ENCODE results near the gene DGKB.
A peak's percentile ranks its signal among the peaks of the same experiment; 100 is the strongest.

The DGKB gene

GRCh38 chr7:14714161-14714728 is 188.3 kb downstream of the DGKB start:
- Histone ChIP-seq H3K9me3 (ENCODE audit: control insufficient read depth, low read length) (no peaks in the 10 kb centered on the region), H3K79me1 (replicated peaks; ENCODE audit: low read length, poor library complexity, severe bottlenecking) (no peaks in the 10 kb centered on the region), H3K27ac (ENCODE audit: low read length, poor library complexity, severe bottlenecking) (no peak overlapping the region), H3K4me3 (ENCODE audit: insufficient read depth in 1 of 2, low read depth in 1 of 2, low read length in 2 of 2) (no peak overlapping the region), H4K8ac (ENCODE audit: low read length) (no peak overlapping the region), H3K23ac (ENCODE audit: low read length in 2 of 2) (no peak overlapping the region), H3K4me2 (ENCODE audit: low read length, poor library complexity, severe bottlenecking) (no peak overlapping the region), H2AK5ac (ENCODE audit: low read length, severe bottlenecking) (no peak overlapping the region), H2AFZ (ENCODE audit: low read depth, low read length) (no peak overlapping the region), H3K14ac (ENCODE audit: low read length in 2 of 2) (no peak overlapping the region), H2BK12ac (ENCODE audit: low read length in 2 of 2) (no peak overlapping the region), H3K9ac (ENCODE audit: low read length) (no peak overlapping the region), H3K4ac (ENCODE audit: low read depth in 1 of 2, low read length in 2 of 2) (no peak overlapping the region), H4K91ac (ENCODE audit: low read length) (no peak overlapping the region), H2BK5ac (ENCODE audit: low read depth, low read length, poor library complexity, severe bottlenecking) (no peak overlapping the region), H2BK15ac (ENCODE audit: low read depth, poor library complexity, severe bottlenecking) (no peak overlapping the region), H3K27me3 (ENCODE audit: control insufficient read depth in 1 of 2, insufficient read depth in 1 of 2, low read length in 2 of 2) (no peaks in the 10 kb centered on the region), H3K36me3 (ENCODE audit: control insufficient read depth in 1 of 2, insufficient read depth in 2 of 2, low read depth in 1 of 2, low read length in 2 of 2) (no peaks in the 10 kb centered on the region), H3K4me1 (ENCODE audit: control insufficient read depth, insufficient read depth, low read depth, low read length) (peaks cover 2% of the 10 kb centered on the region), H3K18ac (ENCODE audit: low read depth in 1 of 2, low read length in 2 of 2) (no peak overlapping the region), H2BK120ac (ENCODE audit: low read depth, low read length) (no peak overlapping the region)
- 97% methylated on average over 3 of the region's 3 CpGs for WGBS
- no peak for DNase-seq

GRCh38 chr7:14698239-14698638 is 204.3 kb downstream of the DGKB start:
- H2BK5ac ChIP-seq (ENCODE audit: low read depth, low read length, poor library complexity, severe bottlenecking): no peak overlapping the region
- no peak overlapping the region for H4K91ac ChIP-seq (ENCODE audit: low read length)
- H3K9ac ChIP-seq (ENCODE audit: low read length): no peak overlapping the region
- no peaks in the 10 kb centered on the region for H3K36me3 ChIP-seq (ENCODE audit: control insufficient read depth in 1 of 2, insufficient read depth in 2 of 2, low read depth in 1 of 2, low read length in 2 of 2)
- no peak overlapping the region for H2BK12ac ChIP-seq (ENCODE audit: low read length in 2 of 2)
- H3K9me3 ChIP-seq (ENCODE audit: control insufficient read depth, low read length): no peaks in the 10 kb centered on the region
- no peak overlapping the region for H3K14ac ChIP-seq (ENCODE audit: low read length in 2 of 2)
- H3K4me2 ChIP-seq (ENCODE audit: low read length, poor library complexity, severe bottlenecking): no peak overlapping the region
- H3K23ac ChIP-seq (ENCODE audit: low read length in 2 of 2): no peak overlapping the region
- H3K4ac ChIP-seq (ENCODE audit: low read depth in 1 of 2, low read length in 2 of 2): no peak overlapping the region
- no peaks in the 10 kb centered on the region for H3K79me1 ChIP-seq (replicated peaks; ENCODE audit: low read length, poor library complexity, severe bottlenecking)
- H2BK15ac ChIP-seq (ENCODE audit: low read depth, poor library complexity, severe bottlenecking): no peak overlapping the region
- no peak overlapping the region for H2BK120ac ChIP-seq (ENCODE audit: low read depth, low read length)
- H3K4me3 ChIP-seq (ENCODE audit: insufficient read depth in 1 of 2, low read depth in 1 of 2, low read length in 2 of 2): no peak overlapping the region
- no peak overlapping the region for H3K27ac ChIP-seq (ENCODE audit: low read length, poor library complexity, severe bottlenecking)
- H3K27me3 ChIP-seq (ENCODE audit: control insufficient read depth in 1 of 2, insufficient read depth in 1 of 2, low read length in 2 of 2): no peaks in the 10 kb centered on the region
- no peak overlapping the region for H4K8ac ChIP-seq (ENCODE audit: low read length)
- H2AFZ ChIP-seq (ENCODE audit: low read depth, low read length): no peak overlapping the region
- peak; percentile 6 for DNase-seq
- no peak overlapping the region for H3K18ac ChIP-seq (ENCODE audit: low read depth in 1 of 2, low read length in 2 of 2)
- H2AK5ac ChIP-seq (ENCODE audit: low read length, severe bottlenecking): no peak overlapping the region
- no peaks in the 10 kb centered on the region for H3K4me1 ChIP-seq (ENCODE audit: control insufficient read depth, insufficient read depth, low read depth, low read length)

DNA sequence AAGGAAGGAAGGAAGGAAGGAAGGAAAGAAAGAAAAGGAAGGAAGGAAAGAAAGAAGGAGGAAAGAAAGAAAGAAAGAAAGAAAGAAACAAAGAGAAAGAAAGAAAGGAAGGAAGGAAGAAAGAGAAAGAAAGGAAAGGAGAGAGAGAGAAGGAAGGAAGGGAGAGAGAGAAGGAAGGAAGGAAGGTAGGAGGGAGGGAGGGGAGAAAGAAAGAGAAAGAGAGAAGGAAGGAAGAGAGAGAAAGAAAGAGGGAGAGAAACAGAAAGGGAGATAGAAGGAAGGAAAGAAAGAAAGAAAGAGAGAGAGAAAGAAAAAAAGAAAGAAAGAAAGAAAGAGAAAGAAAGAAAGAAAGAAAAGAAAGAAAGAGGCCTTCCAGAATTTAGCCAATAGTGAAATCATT is 204.9 kb downstream of the DGKB start:
- no peak overlapping the region for H3K4me2 ChIP-seq (ENCODE audit: low read length, poor library complexity, severe bottlenecking)
- no peak overlapping the region for H3K9ac ChIP-seq (ENCODE audit: low read length)
- no peak overlapping the region for H3K27ac ChIP-seq (ENCODE audit: low read length, poor library complexity, severe bottlenecking)
- no peak overlapping the region for H4K91ac ChIP-seq (ENCODE audit: low read length)
- no peak overlapping the region for H4K8ac ChIP-seq (ENCODE audit: low read length)
- H2AFZ ChIP-seq (ENCODE audit: low read depth, low read length): no peak overlapping the region
- no peaks in the 10 kb centered on the region for H3K4me1 ChIP-seq (ENCODE audit: control insufficient read depth, insufficient read depth, low read depth, low read length)
- no peak overlapping the region for H2BK12ac ChIP-seq (ENCODE audit: low read length in 2 of 2)
- H3K14ac ChIP-seq (ENCODE audit: low read length in 2 of 2): no peak overlapping the region
- no peak overlapping the region for H2AK5ac ChIP-seq (ENCODE audit: low read length, severe bottlenecking)
- H3K36me3 ChIP-seq (ENCODE audit: control insufficient read depth in 1 of 2, insufficient read depth in 2 of 2, low read depth in 1 of 2, low read length in 2 of 2): no peaks in the 10 kb centered on the region
- no peak overlapping the region for H2BK120ac ChIP-seq (ENCODE audit: low read depth, low read length)
- no peaks in the 10 kb centered on the region for H3K9me3 ChIP-seq (ENCODE audit: control insufficient read depth, low read length)
- H3K27me3 ChIP-seq (ENCODE audit: control insufficient read depth in 1 of 2, insufficient read depth in 1 of 2, low read length in 2 of 2): no peaks in the 10 kb centered on the region
- DNase-seq: no peak
- H2BK15ac ChIP-seq (ENCODE audit: low read depth, poor library complexity, severe bottlenecking): no peak overlapping the region
- no peak overlapping the region for H3K23ac ChIP-seq (ENCODE audit: low read length in 2 of 2)
- H2BK5ac ChIP-seq (ENCODE audit: low read depth, low read length, poor library complexity, severe bottlenecking): no peak overlapping the region
- no peaks in the 10 kb centered on the region for H3K79me1 ChIP-seq (replicated peaks; ENCODE audit: low read length, poor library complexity, severe bottlenecking)
- no peak overlapping the region for H3K4ac ChIP-seq (ENCODE audit: low read depth in 1 of 2, low read length in 2 of 2)
- no peak overlapping the region for H3K18ac ChIP-seq (ENCODE audit: low read depth in 1 of 2, low read length in 2 of 2)
- no peak overlapping the region for H3K4me3 ChIP-seq (ENCODE audit: insufficient read depth in 1 of 2, low read depth in 1 of 2, low read length in 2 of 2)

GRCh38 chr7:14691597-14692203 is 210.9 kb downstream of the DGKB start:
- Histone ChIP-seq H4K91ac (ENCODE audit: low read length) (no peak overlapping the region), H3K9ac (ENCODE audit: low read length) (no peak overlapping the region), H3K27ac (ENCODE audit: low read length, poor library complexity, severe bottlenecking) (no peak overlapping the region), H3K36me3 (ENCODE audit: control insufficient read depth in 1 of 2, insufficient read depth in 2 of 2, low read depth in 1 of 2, low read length in 2 of 2) (no peaks in the 10 kb centered on the region), H3K27me3 (ENCODE audit: control insufficient read depth in 1 of 2, insufficient read depth in 1 of 2, low read length in 2 of 2) (no peaks in the 10 kb centered on the region), H3K79me1 (replicated peaks; ENCODE audit: low read length, poor library complexity, severe bottlenecking) (no peaks in the 10 kb centered on the region), H2BK15ac (ENCODE audit: low read depth, poor library complexity, severe bottlenecking) (no peak overlapping the region), H3K14ac (ENCODE audit: low read length in 2 of 2) (no peak overlapping the region), H3K4me3 (ENCODE audit: insufficient read depth in 1 of 2, low read depth in 1 of 2, low read length in 2 of 2) (no peak overlapping the region), H3K9me3 (ENCODE audit: control insufficient read depth, low read length) (no peaks in the 10 kb centered on the region), H2BK5ac (ENCODE audit: low read depth, low read length, poor library complexity, severe bottlenecking) (no peak overlapping the region), H3K4ac (ENCODE audit: low read depth in 1 of 2, low read length in 2 of 2) (no peak overlapping the region), H2AFZ (ENCODE audit: low read depth, low read length) (no peak overlapping the region), H2BK120ac (ENCODE audit: low read depth, low read length) (no peak overlapping the region), H3K4me2 (ENCODE audit: low read length, poor library complexity, severe bottlenecking) (no peak overlapping the region), H3K18ac (ENCODE audit: low read depth in 1 of 2, low read length in 2 of 2) (no peak overlapping the region), H3K4me1 (ENCODE audit: control insufficient read depth, insufficient read depth, low read depth, low read length) (no peaks in the 10 kb centered on the region), H2BK12ac (ENCODE audit: low read length in 2 of 2) (no peak overlapping the region), H4K8ac (ENCODE audit: low read length) (no peak overlapping the region), H3K23ac (ENCODE audit: low read length in 2 of 2) (no peak overlapping the region), H2AK5ac (ENCODE audit: low read length, severe bottlenecking) (no peak overlapping the region)
- peak; percentile 40 for DNase-seq
- WGBS: no CpG with 5 or more reads among the region's 3 CpGs
